Coronary artery (tissue), 2 donors: ENCODE measurements around the gene MRPL46.

ENCODE experiments used
- DNase-seq: peaks from one replicate; pipeline ENCODE4 v3.0.0-alpha.2; 2017; ENCODE audit warnings: low spot score
- H3K27ac ChIP-seq, 2 donors: fragments of 200-600 bp; sonication (generic); one replicate each; pipeline ENCODE4 v1.5.1; 2016 to 2019
- H3K4me3 ChIP-seq: fragments of 200-600 bp; sonication (generic); 2 replicates; pipeline ENCODE4 v1.5.1; 2016; ENCODE audit warnings: mild to moderate bottlenecking, moderate library complexity
- CTCF ChIP-seq: fragments of 200-600 bp; sonication (generic); IDR thresholded peaks from one replicate; pipeline ENCODE4 v1.5.1; 2019; ENCODE audit warnings: antibody characterized with exemption

The MRPL46 gene

GRCh38 chr15:88490036-88490435, 22.8 kb upstream of the MRPL46 start:
- no peak for DNase-seq
- TF ChIP-seq CTCF, result no peak
- no peak overlapping the region for H3K4me3 ChIP-seq
- no peak overlapping the region for H3K27ac ChIP-seq

- DNase-seq, result no peak
- no peak overlapping the region for H3K4me3 ChIP-seq
- H3K27ac ChIP-seq, result no peak overlapping the region
- TF ChIP-seq CTCF, result no peak
These were observed 22.1 kb upstream of the MRPL46 start for GRCh38 chr15:88489321-88489720.

GRCh38 chr15:88487796-88488523, 20.8 kb upstream of the MRPL46 start:
- TF ChIP-seq CTCF, result no peak
- H3K27ac ChIP-seq, result no peak overlapping the region
- DNase-seq, result no peak
- H3K4me3 ChIP-seq, result no peak overlapping the region

GRCh38 chr15:88487178-88487795, 20.1 kb upstream of the MRPL46 start:
- no peak for DNase-seq
- no peak overlapping the region for H3K27ac ChIP-seq
- no peak for TF ChIP-seq CTCF
- H3K4me3 ChIP-seq, result no peak overlapping the region

- no peak for TF ChIP-seq CTCF
- DNase-seq, result no peak
- H3K4me3 ChIP-seq, result no peak overlapping the region
- no peak overlapping the region for H3K27ac ChIP-seq
These were observed 17.6 kb upstream of the MRPL46 start for GRCh38 chr15:88484682-88485331.

- DNase-seq, result no peak
These were observed 15.1 kb upstream of the MRPL46 start for GRCh38 chr15:88482263-88482662.

More at GRCh38 chr15:88482263-88482662, 15.1 kb upstream of the MRPL46 start:
- H3K27ac ChIP-seq, result no peak overlapping the region
- TF ChIP-seq CTCF, result no peak
- no peak overlapping the region for H3K4me3 ChIP-seq
